ENCODE data around the gene RNU7-1.

The RNU7-1 gene

DNA sequence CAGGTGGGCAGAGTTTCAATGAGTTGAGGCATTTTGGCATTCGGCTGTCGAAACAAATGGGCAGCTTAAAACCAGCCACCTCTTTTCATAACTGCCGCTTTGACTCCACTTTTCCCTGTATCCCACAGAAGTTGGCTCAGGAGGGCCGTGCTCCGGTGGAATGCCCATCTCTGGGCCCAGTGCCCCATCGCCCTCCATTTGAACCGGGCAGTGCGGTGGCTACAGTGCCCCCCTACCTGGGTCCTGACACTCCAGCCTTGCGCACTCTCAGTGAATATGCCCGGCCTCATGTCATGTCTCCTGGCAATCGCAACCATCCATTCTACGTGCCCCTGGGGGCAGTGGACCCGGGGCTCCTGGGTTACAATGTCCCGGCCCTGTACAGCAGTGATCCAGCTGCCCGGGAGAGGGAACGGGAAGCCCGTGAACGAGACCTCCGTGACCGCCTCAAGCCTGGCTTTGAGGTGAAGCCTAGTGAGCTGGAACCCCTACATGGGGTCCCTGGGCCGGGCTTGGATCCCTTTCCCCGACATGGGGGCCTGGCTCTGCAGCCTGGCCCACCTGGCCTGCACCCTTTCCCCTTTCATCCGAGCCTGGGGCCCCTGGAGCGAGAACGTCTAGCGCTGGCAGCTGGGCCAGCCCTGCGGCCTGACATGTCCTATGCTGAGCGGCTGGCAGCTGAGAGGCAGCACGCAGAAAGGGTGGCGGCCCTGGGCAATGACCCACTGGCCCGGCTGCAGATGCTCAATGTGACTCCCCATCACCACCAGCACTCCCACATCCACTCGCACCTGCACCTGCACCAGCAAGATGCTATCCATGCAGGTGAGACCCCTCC, 5.0 kb upstream of the RNU7-1 start:
- DNase-seq = no peak

DNA sequence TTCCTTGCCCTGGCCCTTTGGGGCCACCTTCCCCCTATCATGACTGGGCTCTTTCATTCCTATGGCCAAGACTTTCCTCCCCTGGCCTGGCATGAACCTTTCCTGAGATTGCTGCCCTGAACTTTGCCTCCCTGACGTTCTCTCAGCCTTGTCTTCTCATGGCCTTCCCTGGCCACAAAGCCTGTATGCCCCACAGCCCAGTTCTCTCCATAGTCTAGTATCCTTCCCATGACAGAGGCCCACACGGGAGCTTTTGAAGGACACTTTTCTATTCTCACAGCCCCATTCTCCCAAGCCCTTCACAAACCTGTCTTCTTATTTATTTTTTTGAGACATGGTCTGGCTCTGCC, 4.5 kb upstream of the RNU7-1 start:
- DNase-seq = no peak

DNA sequence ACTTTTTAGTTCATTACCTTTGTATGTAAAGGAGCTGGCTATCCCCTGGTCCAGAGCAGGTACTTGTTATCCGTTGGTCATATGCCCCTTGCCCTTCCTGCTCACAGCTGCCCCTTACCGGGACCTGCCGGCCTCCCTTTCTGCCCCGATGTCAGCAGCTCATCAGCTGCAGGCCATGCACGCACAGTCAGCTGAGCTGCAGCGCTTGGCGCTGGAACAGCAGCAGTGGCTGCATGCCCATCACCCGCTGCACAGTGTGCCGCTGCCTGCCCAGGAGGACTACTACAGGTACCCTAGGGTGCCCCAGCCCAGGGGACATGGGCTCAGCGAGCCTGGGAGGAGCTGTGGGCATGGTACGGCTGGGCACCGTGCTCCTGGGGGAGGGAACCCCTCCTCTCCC, 2.3 kb upstream of the RNU7-1 start:
- no peak for DNase-seq

DNA sequence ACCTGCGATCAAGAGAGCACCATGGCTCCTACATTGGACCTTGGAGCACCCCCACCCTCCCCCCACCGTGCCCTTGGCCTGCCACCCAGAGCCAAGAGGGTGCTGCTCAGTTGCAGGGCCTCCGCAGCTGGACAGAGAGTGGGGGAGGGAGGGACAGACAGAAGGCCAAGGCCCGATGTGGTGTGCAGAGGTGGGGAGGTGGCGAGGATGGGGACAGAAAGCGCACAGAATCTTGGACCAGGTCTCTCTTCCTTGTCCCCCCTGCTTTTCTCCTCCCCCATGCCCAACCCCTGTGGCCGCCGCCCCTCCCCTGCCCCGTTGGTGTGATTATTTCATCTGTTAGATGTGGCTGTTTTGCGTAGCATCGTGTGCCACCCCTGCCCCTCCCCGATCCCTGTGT, 1.8 kb upstream of the RNU7-1 start:
- no peak for DNase-seq

DNA sequence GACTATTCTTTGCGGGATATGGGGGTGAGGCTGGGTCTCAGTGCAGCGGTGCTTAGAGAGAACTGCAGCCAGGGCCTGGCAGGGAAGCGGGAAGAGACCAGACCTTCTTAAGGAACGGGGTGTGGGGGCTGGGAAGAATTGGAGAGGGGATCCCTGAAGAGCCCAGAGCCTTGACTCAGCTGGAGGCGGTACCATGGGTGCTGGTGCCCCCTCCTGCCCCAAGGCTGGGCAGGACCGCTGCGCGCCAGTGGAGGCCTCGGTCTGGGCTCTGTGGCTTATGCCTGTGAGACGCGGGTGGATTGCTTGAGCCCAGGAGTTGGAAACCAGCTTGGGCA, 1.3 kb upstream of the RNU7-1 start:
- no peak for DNase-seq

- DNase-seq = peak; percentile 80
Measured at GRCh38 chr12:6943389-6943721, 261 bp upstream of the RNU7-1 start.

DNA sequence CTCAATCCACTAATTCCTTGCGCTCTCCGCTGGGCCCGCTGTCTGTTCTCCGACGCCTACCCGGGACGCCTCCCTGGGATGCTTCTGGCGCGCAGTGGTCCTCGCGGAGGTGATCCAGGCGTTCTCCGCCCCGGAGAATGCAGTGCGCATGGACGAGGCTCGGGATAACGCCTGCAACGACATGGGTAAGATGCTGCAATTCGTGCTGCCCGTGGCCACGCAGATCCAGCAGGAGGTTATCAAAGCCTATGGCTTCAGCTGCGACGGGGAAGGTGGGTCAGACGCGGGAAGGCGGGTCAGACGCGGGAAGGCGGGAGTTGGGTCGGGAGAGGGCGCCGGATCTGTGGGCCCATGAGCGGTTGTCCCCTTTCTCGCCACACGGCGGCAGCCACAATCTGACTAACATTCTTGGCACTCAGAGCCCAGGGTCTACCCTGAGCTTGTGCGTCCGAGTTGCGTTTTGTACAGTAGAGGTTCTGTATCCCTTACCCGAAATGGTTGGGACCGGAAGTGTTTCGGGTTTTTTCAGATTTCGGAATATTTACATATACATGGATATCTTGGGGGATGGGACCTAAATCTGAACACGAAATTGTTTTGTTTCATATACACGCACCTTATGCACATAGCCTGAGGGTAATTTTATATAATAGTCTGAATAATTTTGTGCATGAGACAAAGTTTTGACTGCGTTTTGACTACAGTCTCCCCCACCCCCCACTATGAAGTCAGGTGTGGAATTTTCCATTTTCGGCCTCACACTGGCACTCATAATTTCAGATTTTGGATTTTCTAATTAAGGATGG, 968 bp downstream of the RNU7-1 start:
- DNase-seq = peak; percentile 82

DNA sequence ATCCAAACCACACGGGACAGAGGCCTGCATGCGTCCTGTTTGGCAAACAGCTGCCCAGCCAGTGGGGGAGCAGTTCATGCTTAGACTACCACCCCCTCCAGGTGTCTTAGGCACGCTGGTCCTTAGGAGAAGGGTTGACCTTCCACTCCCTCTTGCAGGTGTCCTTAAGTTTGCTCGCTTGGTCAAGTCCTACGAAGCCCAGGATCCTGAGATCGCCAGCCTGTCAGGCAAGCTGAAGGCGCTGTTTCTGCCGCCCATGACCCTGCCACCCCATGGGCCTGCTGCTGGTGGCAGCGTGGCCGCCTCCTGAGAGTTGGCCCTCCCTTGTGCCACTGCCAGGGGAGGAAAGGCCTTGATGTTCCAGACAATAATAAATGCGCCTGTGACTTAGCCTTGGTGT, 2.0 kb downstream of the RNU7-1 start:
- no peak for DNase-seq

DNA sequence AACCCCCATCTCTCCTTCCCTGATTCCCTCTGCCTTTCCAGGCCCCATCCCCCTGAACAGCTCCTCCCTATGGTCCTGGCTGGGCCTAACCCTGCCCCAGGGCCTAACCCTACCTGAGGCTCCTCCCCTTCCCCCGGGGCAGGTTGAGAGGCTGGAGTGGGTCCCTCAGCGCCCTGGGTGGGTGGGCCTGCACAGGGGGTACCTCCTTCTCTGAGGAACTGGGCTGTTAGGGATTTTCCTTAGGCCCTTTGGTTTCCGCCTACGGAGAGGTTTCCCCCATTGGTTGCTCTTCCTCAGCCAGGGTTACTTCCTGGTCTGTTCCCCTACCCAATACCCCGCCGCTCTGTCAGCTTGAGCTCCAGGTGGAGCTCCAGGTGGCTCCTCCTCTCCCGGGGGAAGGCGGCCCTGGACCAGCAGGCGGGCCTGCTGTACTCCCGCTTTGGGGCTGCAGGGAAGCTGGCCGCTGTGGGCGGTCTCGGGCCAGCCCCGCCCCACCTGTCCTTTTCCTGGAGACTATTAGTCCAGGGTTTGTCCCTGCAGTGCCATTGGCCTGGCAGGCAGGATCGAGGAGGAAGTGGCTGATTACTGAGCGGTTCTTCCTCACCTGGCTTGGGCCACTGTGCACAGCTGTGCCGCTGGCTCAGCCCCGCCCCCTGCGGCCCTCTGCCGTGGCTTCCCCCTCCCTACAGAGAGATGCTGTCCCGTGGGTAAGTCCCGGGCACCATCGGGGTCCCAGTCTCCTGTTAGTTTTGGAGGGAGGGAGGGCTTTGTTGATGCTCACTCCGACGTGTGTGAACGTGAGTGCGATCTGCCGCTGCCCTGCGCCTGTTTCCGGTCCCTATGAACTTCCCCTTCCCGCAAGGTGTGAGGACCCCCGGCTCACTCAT, 2.7 kb downstream of the RNU7-1 start:
- peak; percentile 61 for DNase-seq

DNA sequence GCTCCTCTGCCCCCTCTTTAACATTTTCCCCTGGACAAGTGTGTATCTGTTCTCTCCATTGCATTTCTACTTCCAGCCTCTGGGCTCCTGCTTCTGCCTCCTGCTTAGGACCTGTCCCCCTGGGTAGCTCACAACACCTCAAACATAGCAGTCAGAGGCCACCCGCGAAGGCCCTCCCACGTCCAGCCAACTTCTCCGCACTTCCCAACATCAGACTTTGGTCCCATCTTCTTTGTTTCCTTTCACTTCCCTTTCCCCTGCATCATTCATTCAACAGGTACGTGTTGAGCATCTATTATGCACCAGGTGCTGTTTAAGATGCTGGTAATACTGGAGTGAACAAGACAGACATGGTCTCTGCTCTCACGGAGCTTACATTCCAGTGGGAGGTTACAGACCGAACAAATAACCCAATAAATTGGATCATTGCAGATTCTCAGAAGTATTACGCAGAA, 3.3 kb downstream of the RNU7-1 start:
- no peak for DNase-seq

GRCh38 chr12:6947615-6948014, 4.0 kb downstream of the RNU7-1 start:
- DNase-seq = no peak

DNA sequence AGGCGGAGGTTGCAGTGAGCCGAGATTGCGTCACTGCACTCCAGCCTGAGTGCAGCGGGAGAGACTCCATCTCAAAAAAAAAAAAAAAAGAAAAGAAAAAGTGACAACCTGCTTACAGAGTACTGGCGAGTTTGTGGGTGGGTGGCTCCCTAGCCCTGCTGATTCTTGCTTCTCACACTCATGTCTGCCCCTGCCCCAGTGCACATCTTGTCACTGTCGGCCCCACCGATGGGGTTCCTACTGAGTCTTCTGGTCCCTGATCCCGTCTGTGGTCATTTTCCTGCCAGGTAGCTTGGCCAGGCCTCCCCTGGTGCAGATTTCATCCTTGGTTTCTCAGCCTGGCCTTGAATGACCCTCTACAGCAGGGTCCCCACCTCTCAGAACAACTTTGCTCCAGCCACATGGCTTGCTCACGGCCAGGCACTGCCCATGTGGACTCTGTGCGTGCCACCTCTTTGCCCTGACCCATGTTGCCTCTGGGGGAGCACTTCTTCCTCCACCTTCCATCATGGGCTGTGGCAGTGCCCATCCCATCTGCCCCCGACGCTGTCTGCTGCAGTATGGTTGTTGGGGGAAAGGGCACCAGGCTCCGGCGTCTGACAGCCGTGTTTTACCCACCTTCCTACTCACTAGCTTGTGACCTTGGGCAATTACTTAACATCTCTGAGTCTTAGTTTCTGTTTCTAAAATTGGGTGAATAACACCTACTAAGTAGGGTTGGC, 5.4 kb downstream of the RNU7-1 start:
- DNase-seq = no peak

GRCh38 chr12:6950401-6950801, 6.8 kb downstream of the RNU7-1 start:
- no peak for DNase-seq

DNA sequence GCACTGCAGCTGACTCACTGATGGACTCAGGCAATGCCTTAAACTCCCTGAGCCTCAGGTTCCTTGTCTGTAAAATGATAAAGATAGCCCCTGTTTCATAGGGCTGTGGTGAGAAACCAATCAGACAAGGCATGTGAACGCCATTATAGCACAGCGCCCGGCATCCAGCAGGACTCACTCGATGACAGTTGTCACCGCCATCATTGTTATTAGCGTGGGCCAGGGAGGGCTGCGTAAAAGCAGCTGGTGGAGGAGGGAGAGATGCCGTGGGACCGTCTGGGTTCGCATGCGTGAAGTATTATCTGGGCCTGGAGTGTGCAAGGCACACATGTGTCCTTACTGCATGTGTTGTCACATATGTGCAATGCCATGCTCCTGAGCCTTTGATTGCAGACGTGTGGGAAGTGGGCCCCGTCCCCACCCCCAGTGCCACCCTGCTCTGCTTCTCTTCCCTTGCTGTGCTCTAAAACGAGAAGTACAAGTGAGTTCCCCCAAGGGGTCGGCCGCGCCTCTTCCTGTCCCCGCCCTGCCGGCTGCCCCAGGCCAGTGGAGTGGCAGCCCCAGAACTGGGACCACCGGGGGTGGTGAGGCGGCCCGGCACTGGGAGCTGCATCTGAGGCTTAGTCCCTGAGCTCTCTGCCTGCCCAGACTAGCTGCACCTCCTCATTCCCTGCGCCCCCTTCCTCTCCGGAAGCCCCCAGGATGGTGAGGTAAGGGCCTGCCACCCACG, 7.4 kb downstream of the RNU7-1 start, which contains the start of gene PTPN6:
PTPN6 (plus strand) TSS at position 546 of the 730 bp plus-strand sequence; CDS start at position 703, 157 bp downstream.
- DNase-seq = no peak

GRCh38 chr12:6951551-6952120, 8.0 kb downstream of the RNU7-1 start:
- no peak for DNase-seq

DNA sequence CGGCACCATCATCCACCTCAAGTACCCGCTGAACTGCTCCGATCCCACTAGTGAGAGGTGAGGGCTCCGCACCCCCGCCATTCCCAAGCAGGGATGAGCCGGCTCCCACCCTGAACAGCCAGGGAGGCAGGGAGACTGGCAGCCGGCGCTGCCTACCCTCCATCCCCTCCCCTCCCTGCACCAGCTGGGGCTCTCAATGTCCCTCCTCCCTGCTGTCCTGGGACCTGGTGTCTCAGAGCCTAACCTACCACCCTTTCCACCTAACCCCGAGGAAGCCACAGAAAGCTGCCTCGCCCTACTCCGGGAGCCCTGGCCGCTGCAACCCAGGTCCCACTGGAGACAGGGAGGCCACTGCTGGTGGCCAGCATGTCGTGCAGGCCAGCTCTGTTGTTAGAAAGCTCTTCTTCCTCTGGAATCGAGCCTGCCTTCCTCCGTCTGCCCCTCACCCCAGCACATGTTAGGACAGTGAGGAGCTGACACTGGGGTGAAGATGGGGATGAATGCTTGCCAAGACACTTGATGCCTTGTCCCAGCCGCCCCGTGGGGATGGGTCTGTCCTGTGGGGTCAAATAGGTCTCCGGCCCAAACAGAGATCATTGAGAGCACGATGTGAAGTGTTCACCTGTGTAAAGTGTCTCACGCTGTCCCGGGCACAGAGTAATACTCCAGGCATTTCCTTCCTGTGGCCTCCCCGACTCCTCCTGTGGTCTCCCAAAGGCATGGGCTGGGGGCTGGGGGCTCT, 8.7 kb downstream of the RNU7-1 start:
- no peak for DNase-seq

DNA sequence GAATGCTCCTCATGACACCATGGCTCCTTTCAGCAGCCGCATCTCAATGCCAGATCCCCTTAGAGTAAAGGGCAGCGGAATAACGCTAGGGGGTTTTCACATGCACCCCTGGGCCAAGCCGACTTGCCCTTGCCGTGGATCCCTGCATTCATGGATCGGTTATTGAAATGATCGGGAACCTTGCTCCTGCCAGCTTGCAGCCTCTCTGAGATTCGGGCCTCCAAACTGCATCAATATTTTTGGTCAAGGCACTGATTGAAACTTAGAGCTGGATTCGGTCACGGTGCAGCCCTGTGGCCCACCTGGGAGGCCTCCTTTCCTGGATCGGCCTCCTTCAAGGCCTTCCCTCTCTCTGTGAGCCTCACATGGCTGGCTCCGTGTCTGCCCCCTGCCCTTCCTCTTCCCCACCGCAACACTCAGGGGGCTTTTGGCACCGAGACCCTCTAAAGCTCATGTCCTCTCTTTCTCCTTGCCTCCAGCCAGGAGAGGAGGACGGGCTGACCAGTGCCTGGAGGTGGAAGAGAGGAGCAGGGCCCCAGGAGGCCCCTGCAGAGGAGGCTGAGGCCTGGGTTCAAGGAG, 9.3 kb downstream of the RNU7-1 start:
- DNase-seq = no peak

DNA sequence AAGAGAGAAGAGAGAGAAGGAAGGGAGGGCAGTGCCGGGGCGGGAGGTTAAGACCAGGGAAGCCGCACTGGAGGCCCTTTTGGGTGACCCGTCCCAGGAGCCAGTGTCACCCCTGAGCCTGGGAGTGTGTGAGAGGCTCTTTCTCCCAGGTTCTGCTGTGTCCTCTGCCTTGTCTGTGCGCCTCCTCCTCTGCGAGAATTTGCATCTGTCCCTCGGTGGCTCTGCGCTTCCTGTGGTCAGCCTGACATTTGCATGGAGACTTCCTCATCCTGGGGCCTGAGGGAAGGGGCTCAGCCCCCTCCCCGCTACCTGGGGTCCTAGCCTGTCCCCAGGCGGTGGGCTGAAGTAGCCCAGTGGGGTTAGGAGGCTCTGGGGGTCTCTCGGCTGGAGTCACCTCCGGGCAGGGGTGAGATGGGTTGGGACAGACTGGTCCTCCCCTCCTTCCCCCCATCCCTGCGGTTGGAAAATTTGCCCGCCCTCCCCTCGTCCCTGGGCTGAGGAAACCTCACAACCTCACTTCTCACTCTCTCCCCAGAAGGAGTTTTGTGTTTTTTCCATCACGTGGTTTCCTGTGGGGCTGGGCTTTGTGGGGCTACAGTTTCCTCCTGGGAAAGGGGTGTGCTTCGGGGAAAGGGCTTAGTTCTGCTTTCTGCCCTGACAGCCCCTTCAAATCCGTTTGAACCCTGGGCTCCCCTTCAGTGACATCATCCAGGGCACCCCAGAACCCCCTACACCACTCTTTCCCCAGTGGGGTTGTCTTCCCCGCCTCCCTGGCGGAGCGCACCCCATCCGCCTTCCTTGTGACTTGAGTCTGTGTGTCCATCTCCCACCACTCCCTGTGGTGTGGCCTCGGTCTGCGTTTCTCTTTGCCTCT, 10.1 kb downstream of the RNU7-1 start:
- DNase-seq = peak; percentile 71

All from effector CD4-positive, alpha-beta T cell (primary cell).